Tongue (tissue), 2 donors: ENCODE data around the gene SMARCD2. TPM values are rescaled to one million over a fixed set of nuclear protein-coding genes. Genes with fewer than 3 reads are reported as not detected.

Source experiments
- DNase-seq: peaks from one replicate; pipeline ENCODE4 v3.0.0-alpha.2; 2015
- total RNA-seq: library from RNA; depleted of rRNA; stranded (reverse); fragments of >200 nt; gene quantifications from one replicate; pipeline ENCODE4 v1.2.3, GENCODE V29; 2014

The SMARCD2 gene
- total RNA-seq, 1 donor from 2014 or later: 69.4 TPM

GRCh38 chr17:63850401-63850800 is 7.9 kb upstream of the SMARCD2 start:
- no peak for DNase-seq

- DNase-seq: peak; percentile 95
These were observed 6.6 kb upstream of the SMARCD2 start for GRCh38 chr17:63848834-63849689.

DNA sequence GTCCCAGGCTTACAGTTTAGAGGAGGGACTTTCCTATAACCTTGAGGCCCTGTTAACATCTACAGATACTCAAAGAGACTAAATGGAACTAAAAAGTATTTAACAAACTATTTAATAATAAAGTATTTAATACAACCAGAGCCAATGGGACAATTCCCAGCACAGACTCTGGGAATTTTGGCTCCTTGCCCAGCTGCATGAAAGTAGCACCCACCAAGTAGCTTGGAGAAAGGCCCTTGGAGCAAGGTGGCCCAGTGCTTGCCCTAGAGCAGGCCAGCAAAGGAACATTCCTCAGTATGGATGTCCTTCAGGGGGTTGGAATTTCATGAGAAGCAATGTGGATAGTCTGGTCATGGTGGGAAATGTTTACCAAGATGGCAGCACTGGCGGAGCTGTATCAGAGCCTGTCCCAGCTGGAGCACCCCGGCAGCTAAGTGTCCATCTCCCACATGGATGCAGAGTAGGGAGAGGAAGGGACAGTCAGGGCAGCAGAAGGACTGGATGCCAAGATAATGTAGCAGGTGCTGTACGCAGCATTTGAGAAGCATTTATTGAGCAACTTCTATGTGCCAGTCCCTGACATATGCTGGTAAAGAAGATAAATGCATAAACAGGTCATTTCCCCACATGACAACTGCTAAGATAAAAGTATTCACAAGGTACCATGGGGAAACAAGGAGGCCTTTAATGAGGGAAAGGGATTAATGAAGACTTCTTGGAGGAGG is 5.2 kb upstream of the SMARCD2 start:
- no peak for DNase-seq

- DNase-seq: no peak
These were observed 3.0 kb upstream of the SMARCD2 start for GRCh38 chr17:63845509-63845908.

DNA sequence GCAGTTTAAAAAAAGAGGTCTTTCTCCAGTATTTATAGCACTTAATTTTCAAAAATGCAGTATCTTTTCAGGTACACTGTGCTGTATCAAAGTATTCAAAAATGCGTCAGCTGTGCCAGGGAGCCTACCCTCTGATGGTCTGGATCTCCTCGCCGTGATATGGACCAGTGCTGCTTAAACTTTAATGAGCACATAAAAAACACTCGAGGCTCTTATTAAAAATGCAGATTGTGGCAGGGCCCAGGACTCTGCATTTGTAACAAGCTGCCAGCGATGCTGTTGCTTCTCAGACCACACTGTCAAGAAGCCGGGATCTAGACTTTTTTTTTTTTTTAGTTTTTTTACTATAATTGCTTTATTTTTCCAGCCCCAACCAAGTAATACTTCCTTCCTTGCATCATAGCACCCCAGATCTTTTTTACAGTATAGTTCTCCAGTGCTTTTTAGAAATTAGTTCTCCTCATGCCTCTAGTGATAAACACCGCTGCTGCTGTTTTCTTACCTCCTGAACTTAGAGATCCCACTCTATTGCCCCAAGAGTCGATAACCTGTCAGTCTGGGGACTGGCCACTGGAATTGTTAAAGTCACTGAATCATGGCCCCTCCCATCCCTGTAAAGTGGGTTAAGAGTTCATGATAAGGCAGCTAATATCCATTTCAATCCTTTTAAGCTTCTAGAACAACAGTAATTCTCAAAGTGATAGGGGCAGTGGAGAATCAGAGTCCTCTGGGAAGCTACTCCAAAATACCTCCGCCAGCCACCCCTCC is 1.6 kb upstream of the SMARCD2 start:
- DNase-seq: no peak

GRCh38 chr17:63843387-63843888 is 953 bp upstream of the SMARCD2 start:
- peak; percentile 76 for DNase-seq

GRCh38 chr17:63842173-63842539 is 329 bp downstream of the SMARCD2 start:
- no peak for DNase-seq

DNA sequence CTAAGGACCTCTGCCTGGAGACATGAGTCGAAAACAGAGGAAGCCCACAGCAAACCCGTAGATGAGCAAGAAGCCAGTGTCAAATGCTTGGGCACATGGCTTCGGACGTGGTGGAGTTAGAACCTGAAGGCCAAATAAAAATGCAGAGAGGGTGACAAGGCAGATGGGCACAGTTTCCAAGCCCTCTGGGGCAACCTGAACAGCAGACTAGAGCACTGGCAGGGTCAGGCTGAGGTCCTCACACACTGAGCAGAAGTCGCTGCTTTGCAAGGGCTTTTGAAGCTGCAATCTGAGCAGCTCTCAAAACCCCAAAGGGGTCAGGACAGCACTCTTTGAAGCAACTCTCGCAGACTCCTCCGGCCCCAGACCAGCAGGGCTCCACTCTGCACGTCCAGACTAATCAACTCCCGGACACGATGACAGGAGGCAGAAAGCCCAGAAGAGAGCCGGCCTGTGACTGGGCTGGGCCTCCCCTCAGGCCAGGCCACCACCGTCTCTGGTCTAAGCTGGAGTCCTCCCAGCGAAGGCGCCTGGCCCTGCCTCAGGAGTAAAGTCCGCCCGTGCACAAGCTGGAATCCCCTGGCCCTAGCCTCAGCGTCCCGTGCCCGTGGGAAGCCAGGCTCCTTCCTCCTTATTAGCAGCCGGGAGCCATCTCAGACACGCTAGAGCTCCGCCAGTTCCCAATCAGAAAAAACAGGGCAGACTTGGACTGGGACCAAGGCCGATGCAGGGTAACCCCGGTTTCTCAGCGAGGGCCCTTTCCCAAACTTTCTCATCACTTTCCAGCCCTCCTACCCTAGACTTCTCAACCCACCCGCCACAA is 924 bp downstream of the SMARCD2 start:
- peak; percentile 61 for DNase-seq

DNA sequence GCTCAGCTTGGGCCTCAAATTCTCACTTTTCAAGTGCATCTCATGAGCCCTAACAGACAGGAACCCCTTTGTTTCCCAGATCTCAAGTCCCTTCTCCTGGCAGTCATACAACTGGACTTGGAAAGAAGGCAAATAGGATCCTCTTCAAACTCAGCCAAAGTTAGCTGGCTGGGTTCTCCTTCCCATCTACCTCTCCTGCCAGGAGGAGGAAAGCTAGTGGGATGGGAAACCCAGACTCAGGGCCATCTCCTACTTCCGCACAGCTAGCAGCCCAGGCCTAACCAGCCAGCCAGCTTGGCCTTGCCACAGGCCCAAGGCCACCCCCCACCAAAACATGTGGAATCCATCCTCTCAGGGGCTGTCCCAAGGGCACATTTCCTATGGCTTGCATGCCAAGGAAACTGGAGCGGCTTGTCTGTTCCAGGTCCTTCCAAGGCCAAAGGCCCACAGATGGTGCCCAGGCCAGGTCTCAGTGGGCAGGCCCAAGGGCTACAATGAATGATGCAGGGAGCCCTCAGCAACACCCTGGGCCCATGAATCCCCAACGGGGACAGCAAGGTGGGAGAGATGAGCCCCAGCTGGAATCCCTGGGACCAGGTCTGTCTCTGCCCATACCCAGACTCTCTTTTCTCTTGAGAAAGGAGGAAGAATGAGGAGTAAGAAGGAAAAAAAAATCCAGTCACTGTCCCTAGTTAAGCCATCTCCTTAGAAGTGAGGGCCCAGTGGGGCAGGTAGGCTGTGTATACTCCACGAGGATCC is 1.7 kb downstream of the SMARCD2 start:
- DNase-seq: peak; percentile 45

DNA sequence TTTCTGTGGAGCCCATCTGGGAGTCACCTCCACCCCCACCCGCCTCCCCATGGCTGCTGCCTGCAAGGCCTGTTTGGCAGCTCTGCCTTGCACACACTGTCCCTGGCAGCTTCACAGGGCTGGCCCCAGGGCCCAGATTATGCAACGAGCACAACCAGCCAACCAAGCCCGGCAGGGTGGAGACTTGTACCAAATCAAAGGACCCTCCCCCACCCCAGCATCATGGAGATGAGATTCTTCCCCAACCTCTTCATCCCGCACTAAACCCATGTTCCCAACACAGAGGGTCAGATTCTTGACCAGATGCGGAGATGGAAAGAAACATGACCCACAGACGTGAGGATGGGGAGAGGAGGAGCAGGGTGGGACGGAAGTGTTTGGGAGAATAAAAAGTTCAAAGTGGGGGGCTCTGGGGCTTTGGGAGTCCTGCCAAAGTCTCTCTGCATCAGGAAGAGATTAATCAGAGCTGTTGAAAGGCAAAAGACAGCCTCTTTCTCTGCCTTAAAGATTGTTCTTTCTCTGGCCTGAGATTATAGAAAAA is 3.8 kb downstream of the SMARCD2 start:
- peak; percentile 90 for DNase-seq

- DNase-seq: no peak
These were observed 4.4 kb downstream of the SMARCD2 start for GRCh38 chr17:63837962-63838600.

DNA sequence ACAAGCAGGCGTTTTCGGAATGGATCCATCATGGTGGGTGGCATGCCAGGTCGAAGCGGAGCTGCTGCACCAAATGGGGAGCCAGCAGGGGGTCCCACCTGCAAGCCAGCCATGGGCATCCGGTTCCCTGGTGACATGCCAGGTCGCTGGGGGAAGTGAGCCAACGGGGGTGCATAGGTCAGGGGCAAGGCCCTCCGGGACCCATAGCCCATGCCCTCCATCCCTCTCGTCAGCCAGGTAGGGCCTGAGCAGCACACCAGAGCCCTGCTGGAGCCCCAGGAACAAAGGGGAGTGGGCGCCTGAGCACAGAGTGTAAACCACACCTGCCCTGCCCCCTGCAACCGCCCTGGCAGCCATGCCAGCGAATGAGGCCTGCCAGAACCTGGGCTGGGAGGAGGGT is 5.0 kb downstream of the SMARCD2 start:
- DNase-seq: no peak

- DNase-seq: no peak
These were observed 5.7 kb downstream of the SMARCD2 start for GRCh38 chr17:63836811-63837210.

GRCh38 chr17:63835167-63835720 is 7.2 kb downstream of the SMARCD2 start:
- no peak for DNase-seq

GRCh38 chr17:63834431-63835166 is 7.9 kb downstream of the SMARCD2 start:
- DNase-seq: peak; percentile 46

- no peak for DNase-seq
These were observed 8.6 kb downstream of the SMARCD2 start for GRCh38 chr17:63833741-63834373.

GRCh38 chr17:63833026-63833740 is 9.3 kb downstream of the SMARCD2 start:
- no peak for DNase-seq

DNA sequence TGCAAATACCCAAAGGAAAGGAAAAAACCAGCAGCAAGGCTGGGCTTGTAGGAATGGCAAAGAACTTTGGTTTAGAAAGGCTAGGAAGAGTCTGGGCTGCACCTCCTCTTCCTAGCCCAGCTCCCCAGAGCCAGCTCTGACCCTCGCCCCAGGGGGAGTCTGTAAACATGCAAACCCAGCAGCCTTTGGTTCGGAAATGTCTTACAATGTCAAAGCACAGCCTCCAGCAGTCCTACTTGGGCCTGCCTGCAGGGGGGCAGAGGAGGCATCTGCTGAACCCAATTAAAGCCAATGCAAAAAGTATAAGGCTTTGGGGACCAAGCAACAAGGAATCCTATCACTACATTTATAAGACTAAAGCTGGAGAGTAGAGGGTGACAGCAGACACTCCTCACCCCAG is 10.0 kb downstream of the SMARCD2 start:
- no peak for DNase-seq
